HG03342 (cell line): ENCODE results near the gene EPHA1.

Experiments used
- ATAC-seq: cut with Tn5 transposase; IDR thresholded peaks from one replicate; pipeline ENCODE4 v1.9.1; 2021; ENCODE audit warnings: mild to moderate bottlenecking, moderate library complexity; ENCODE audit not compliant: unreplicated experiment

EPHA1 gene

DNA sequence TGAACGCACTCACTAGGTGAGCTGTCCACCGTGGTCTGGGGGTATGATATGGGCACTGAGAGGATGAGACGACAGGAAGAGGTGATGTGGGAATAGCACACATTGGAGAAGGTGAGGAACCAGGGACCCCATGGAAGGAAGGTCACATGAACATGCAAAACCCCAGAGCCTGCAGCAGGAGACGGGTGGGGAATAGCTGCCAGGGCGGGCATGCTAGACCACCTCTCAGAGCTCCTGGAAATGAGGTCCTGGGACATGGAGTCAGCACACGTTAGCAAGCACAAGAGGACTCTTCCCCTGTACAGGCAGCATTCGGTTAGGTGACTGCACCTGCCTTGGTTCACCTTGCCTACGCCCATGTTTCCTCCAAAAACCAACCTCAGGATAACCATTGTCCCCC, 54.3 kb downstream of the EPHA1 start:
- no peak for ATAC-seq

DNA sequence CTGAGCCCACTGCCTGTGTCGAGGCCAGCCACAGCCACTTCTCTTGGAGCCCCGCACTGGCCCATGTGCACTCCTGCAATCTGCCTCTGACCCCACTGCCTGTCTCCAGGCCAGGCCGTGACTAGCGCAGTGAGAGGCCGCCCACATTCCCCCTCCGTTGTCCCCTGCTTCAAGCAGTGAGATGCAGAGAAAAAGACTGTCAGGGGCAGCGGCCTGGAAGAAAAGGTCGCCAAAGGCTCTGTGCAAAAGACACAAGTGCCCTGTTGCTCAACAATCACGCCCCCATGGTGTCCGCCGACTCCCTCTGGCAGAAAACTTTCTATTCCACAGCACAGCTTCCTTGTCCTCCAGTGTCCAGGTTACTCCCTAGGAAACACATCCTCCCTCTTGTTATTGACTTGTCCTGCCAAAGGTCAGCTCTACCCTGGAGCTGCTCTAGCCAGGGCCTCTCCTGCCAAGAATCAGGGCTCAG, 56.1 kb downstream of the EPHA1 start:
- no peak for ATAC-seq

DNA sequence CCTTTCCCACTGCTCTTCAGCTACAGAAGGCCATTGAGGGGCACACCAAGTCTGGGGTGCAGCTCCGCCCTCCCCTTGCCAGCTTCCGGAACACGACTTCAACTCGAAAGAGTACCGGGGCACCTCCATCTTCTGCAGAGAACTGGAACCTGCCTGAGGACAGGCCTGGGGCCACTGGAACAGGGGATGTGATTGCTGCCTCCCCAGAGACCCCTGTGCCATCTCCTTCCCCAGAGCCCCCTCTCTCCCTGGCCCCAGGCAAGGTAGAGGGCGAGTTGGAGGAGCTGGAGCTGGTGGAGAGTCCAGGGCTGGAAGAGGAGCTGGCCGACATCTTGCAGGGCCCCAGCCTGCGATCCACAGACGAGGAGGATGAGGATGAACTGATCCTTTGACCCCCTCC, 57.1 kb downstream of the EPHA1 start:
- ATAC-seq, result no peak

DNA sequence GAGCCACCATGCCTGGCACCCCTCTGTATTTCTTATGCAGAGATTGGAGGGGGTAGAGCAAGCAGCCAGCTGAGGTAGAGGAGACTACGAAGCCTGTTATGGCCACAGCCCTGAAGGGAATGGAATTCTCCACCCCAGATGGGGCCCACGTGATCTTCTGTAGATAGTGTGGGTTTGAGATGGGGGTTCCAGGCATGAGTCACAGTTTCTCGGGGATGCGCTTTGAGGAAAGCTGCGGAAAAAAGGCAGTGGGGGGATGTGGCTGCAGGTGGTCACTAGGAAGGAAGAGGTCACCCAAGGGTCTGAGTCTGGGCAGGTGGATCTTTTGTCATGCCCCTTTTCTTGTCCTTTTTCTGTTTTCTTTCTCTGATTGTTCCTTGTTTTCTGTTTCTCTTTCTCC, 57.6 kb downstream of the EPHA1 start:
- ATAC-seq, result no peak

DNA sequence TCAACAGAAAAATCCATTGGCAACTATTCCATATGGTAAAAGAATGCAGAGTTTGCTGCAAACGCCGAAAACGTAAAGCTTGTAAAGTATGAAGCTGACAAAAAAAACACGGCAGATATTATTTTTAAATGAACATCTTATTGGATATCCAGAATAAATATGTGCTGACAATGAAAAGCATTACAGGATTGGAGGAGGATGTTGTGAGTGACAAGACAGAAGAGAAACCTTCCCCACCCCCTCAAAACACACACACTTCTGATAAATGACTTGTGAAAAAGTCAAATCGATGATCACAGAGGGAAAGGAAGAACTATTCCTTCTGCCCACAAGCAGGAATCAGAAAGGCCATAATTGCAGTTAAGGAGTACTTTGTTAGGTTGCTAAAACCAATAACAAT, 60.7 kb downstream of the EPHA1 start:
- no peak for ATAC-seq

DNA sequence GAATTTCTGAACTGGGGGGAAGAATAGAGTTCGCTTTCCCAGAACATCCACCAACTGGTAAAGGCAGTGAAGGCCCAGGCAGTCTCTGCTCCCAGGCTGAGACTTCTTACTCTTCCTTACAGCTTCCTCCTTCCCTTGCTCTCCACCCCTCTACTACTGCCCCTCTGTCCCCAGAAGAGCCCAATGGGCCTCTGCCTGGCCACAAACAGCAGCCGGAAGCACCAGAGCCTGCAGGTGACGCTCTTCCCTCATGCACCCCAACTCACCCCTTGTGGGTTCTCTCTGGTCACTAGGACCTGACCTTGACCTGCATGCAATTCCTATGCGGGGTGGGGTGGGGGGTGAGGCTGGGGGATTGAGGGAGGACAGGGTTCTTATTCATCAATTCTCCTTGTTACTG, 62.6 kb downstream of the EPHA1 start:
- ATAC-seq, result no peak

DNA sequence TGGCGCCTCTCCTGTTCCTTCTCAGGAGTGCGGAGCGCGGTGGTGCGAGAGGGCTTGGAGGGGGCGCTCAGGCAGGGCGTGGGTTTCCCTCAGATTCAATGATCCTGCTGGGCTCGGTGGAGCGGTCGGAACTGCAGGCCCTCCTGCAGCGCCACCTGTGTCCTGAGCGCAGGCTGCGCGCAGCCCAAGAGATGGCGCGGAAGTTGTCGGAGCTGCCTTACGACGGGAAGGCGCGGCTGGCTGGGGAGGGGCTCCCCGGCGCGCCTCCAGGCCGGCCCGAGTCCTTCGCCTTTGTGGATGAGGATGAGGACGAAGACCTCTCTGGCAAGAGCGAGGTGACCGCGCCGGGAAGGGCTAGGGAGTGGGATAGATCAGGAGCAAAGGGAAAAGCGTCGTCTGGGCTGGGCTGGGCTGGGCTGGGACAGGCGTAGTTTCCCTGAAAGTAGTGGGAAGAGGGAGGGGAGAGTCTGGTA, 63.2 kb downstream of the EPHA1 start:
- ATAC-seq, result peak; percentile 89

DNA sequence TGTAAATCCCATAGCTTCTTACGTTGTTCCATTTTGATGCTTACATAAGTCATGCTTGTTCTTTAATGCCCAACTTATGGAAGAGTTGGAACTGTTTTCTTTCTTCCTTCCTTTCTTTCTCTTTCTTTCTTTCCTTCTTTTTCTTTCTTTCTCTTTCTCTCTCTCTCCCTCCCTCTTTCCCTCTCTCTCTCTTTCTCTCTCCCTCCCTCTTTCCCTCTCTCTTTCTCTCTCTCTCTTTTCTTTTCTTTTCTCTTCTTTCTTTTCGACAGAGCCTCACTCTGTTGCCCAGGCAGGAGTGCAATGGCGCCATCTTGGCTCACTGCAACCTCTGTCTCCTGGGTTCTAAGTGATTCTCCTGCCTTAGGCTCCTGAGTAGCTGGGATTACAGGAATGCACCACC, 65.1 kb downstream of the EPHA1 start:
- ATAC-seq, result no peak

DNA sequence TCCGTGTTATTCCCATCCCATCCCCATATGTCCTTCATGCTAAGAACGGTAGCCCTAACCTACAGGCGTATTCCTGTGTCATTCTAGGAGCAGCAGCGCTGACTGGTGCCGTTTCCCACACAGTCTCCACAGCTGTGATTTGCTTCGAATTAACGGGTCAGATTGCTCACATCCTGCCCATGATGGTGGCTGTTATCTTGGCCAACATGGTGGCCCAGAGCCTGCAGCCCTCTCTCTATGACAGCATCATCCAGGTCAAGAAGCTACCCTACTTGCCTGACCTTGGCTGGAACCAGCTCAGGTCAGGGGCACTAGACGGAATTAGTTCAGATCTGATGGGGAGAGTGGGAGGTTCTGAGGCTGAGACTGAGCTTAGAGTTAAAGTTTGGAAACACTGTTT, 66.8 kb downstream of the EPHA1 start:
- no peak for ATAC-seq
